HG02981 (cell line): ENCODE measurements around the gene MTNR1A.

Experiments used
- ATAC-seq: cut with Tn5 transposase; IDR thresholded peaks from one replicate; pipeline ENCODE4 v1.9.1; 2021; ENCODE audit warnings: mild to moderate bottlenecking, moderate library complexity; ENCODE audit not compliant: unreplicated experiment

MTNR1A gene

GRCh38 chr4:186497043-186497442 is 58.3 kb downstream of the MTNR1A start:
- no peak for ATAC-seq

- no peak for ATAC-seq
These were observed 60.9 kb downstream of the MTNR1A start for GRCh38 chr4:186494496-186494895.

- no peak for ATAC-seq
These were observed 67.6 kb downstream of the MTNR1A start for GRCh38 chr4:186487726-186488125.

- no peak for ATAC-seq
These were observed 69.2 kb downstream of the MTNR1A start for GRCh38 chr4:186486172-186486571.

- no peak for ATAC-seq
These were observed 69.8 kb downstream of the MTNR1A start for GRCh38 chr4:186485561-186486062.

GRCh38 chr4:186485150-186485549 is 70.2 kb downstream of the MTNR1A start:
- no peak for ATAC-seq

- ATAC-seq = no peak
These were observed 71.7 kb downstream of the MTNR1A start for GRCh38 chr4:186483656-186484055.
